HCT116 (cell line): Measurements from ENCODE around the gene FSIP1. TPM values are rescaled to one million over a fixed set of nuclear protein-coding genes. Genes with fewer than 3 reads are reported as not detected.

ENCODE experiments used
- ATAC-seq: fragments of 200-7000 bp; cut with Tn5 transposase; 2 replicates; pipeline ENCODE4 v1.9.1; 2020; ENCODE audit warnings: mild to moderate bottlenecking, moderate library complexity
- BruUV-seq: library from RNA; stranded (reverse); fragments of 400-500 nt; replicated peaks from 2 replicates; lab custom pipeline; 2021; lab: Mats Ljungman, UMichigan
- CTCF ChIA-PET: fragments of 300-600 bp; sonication (Branson Sonifier 250); formaldehyde crosslinking; loops from one replicate; lab custom pipeline; 2021; ENCODE audit warnings: antibody characterized with exemption; lab: Charles Lee
- POLR2A ChIA-PET: fragments of 300-600, 350-600 bp; sonication (Branson Sonifier 250); formaldehyde crosslinking; loops from one replicate; lab custom pipeline; 2021; ENCODE audit warnings: antibody characterized with exemption; lab: Charles Lee
- RAD21 ChIA-PET, 2 experiments: fragments of 300-600 bp; sonication (Branson Sonifier 250); formaldehyde crosslinking; loops; one replicate each; lab custom pipeline; 2023; ENCODE audit warnings: low total read pairs in 2 of 2; ENCODE audit not compliant: uncharacterized antibody in 2 of 2, unreplicated experiment in 2 of 2, low non-redundant PET in 1 of 2; lab: Charles Lee
- DNase-seq: peaks from one replicate; pipeline ENCODE4 v3.0.0-alpha.2; 2010; ENCODE audit warnings: low read depth, low spot score
- H2AFZ ChIP-seq: fragments of 200-600 bp; shearing (Covaris generic), sonication (generic); 2 replicates; pipeline ENCODE4 v1.6.1; 2017; ENCODE audit warnings: low read depth, mixed run types, mixed read lengths, antibody characterized with exemption, low read length; ENCODE audit not compliant: poor library complexity, severe bottlenecking
- H3K27ac ChIP-seq: 2 replicates; pipeline ENCODE4 v1.5.1; 2012; ENCODE audit warnings: low read depth, low read length
- H3K27me3 ChIP-seq: fragments of 200-600 bp; sonication (generic); 2 replicates; pipeline ENCODE4 v1.6.1; 2016; ENCODE audit warnings: mixed run types, low read length, mixed read lengths; ENCODE audit not compliant: insufficient read depth
- H3K36me3 ChIP-seq, 2 experiments: fragments of 200-500 bp in 1 of 2; fragments of 200-600 bp in 1 of 2; sonication (Bioruptor generic) in 1 of 2; sonication (generic) in 1 of 2; 2 replicates each; pipeline versions ENCODE4 v1.5.1 to v1.6.1; 2014 to 2016; ENCODE audit warnings: low read length in 2 of 2, inconsistent platforms in 1 of 2, mixed read lengths in 1 of 2, mixed run types in 1 of 2; ENCODE audit not compliant: insufficient read depth in 2 of 2, control insufficient read depth in 1 of 2
- H3K4me1 ChIP-seq, 2 experiments: fragments of 200-600 bp in 1 of 2; sonication (generic) in 1 of 2; 2 replicates each; pipeline versions ENCODE4 v1.5.1 to v1.6.1; 2012 to 2017; ENCODE audit warnings: low read length in 2 of 2, inconsistent platforms in 1 of 2, mild to moderate bottlenecking in 1 of 2, mixed read lengths in 1 of 2, mixed run types in 1 of 2, moderate library complexity in 1 of 2; ENCODE audit not compliant: insufficient read depth in 2 of 2, control insufficient read depth in 1 of 2
- H3K4me2 ChIP-seq: fragments of 200-600 bp; sonication (generic); 2 replicates; pipeline ENCODE4 v1.6.1; 2017; ENCODE audit warnings: mixed run types, low read length, mixed read lengths
- H3K4me3 ChIP-seq, 2 experiments: fragments of 200-600 bp in 1 of 2; sonication (generic) in 1 of 2; replicated peaks in 1 of 2; 2 replicates each; pipeline ENCODE4 v1.5.1; 2011 to 2016; ENCODE audit warnings: low read length in 2 of 2, control low read depth in 1 of 2, low read depth in 1 of 2, mild to moderate bottlenecking in 1 of 2, mixed read lengths in 1 of 2, mixed run types in 1 of 2
- H3K79me2 ChIP-seq: fragments of 200-600 bp; sonication (generic); 2 replicates; pipeline ENCODE4 v1.6.1; 2017; ENCODE audit warnings: mild to moderate bottlenecking, mixed run types, low read length, moderate library complexity, mixed read lengths; ENCODE audit not compliant: insufficient read depth
- H3K9ac ChIP-seq: fragments of 200-600 bp; sonication (generic); 2 replicates; pipeline ENCODE4 v1.6.1; 2016; ENCODE audit warnings: low read length, mixed read lengths
- H3K9me2 ChIP-seq: fragments of 200-600 bp; sonication (generic), shearing (Covaris generic); 2 replicates; pipeline ENCODE4 v1.6.1; 2017; ENCODE audit warnings: mixed run types, mild to moderate bottlenecking, moderate library complexity; ENCODE audit not compliant: insufficient read depth
- H3K9me3 ChIP-seq, 2 experiments: fragments of 200-500 bp in 1 of 2; fragments of 200-600 bp in 1 of 2; sonication (Bioruptor generic) in 1 of 2; sonication (generic) in 1 of 2; 2 replicates each; pipeline ENCODE4 v1.6.1; 2014 to 2017; ENCODE audit warnings: low read length in 2 of 2, mixed read lengths in 2 of 2, inconsistent platforms in 1 of 2, low read depth in 1 of 2, mild to moderate bottlenecking in 1 of 2, mixed run types in 1 of 2, moderate library complexity in 1 of 2; ENCODE audit not compliant: control insufficient read depth in 1 of 2, insufficient read depth in 1 of 2
- H4K20me1 ChIP-seq: fragments of 200-600 bp; sonication (generic), shearing (Covaris generic); 2 replicates; pipeline ENCODE4 v1.6.1; 2017; ENCODE audit warnings: mixed run types, mild to moderate bottlenecking, moderate library complexity; ENCODE audit not compliant: insufficient read depth
- ATF3 ChIP-seq: IDR thresholded peaks from 2 replicates; pipeline ENCODE4 v1.6.1; 2012
- CEBPB ChIP-seq: IDR thresholded peaks from 2 replicates; pipeline ENCODE4 v1.6.1; 2012; ENCODE audit warnings: low read depth
- POLR2AphosphoS5 ChIP-seq: IDR thresholded peaks from 2 replicates; pipeline ENCODE4 v1.6.1; 2011; ENCODE audit warnings: mild to moderate bottlenecking, low read depth, low read length, moderate library complexity
- RAD21 ChIP-seq: IDR thresholded peaks from 2 replicates; pipeline ENCODE4 v1.6.1; 2012; ENCODE audit warnings: low read depth, mild to moderate bottlenecking
- SIN3A ChIP-seq: IDR thresholded peaks from 2 replicates; pipeline ENCODE4 v1.6.1; 2012; ENCODE audit warnings: low read depth
- ZBTB33 ChIP-seq: IDR thresholded peaks from 2 replicates; pipeline ENCODE4 v1.6.1; 2011; ENCODE audit warnings: mild to moderate bottlenecking, low read length, moderate library complexity; ENCODE audit not compliant: insufficient replicate concordance; ENCODE audit errors: extremely low read depth
- ZFX ChIP-seq: fragments of 450-650 bp; IDR thresholded peaks from 2 replicates; pipeline ENCODE4 v1.6.1; 2017
- intact Hi-C: fragments of 100-400 bp; cut with micrococcal nuclease; formaldehyde crosslinking; loops from 2 replicates; pipeline ENCODE4 v1.10.0; 2022
- total RNA-seq: library from RNA; stranded (reverse); gene quantifications from one replicate; pipeline ENCODE4 v1.2.1, GENCODE V29; 2021; ENCODE audit not compliant: unreplicated experiment

FSIP1 gene
- total RNA-seq, 1 experiment from 2014 or later, result 0.42 TPM

GRCh38 chr15:39618063-39618823 is 164.4 kb downstream of the FSIP1 start:
- BruUV-seq, result no TSS peak
- intact Hi-C loops, result no loop called here
- no peak overlapping the region for H2AFZ ChIP-seq
- RAD21 ChIA-PET, result no interaction called here
- POLR2A ChIA-PET, result no interaction called here
- H3K79me2 ChIP-seq, result no peaks in the 10 kb centered on the region
- no peaks in the 10 kb centered on the region for H3K9me2 ChIP-seq
- DNase-seq (no peak), ATAC-seq (no peak)
- no peak overlapping the region for H3K9ac ChIP-seq
- H3K27me3 ChIP-seq, result no peaks in the 10 kb centered on the region
- peaks cover 0 to 7% of the 10 kb centered on the region in 2 experiments; a peak in 1 of 4 replicates for H3K4me1 ChIP-seq
- H3K36me3 ChIP-seq, result no peaks in the 10 kb centered on the region
- TF ChIP-seq POLR2AphosphoS5 (no peak), RAD21 (no peak), ZFX (no peak)
- no peaks in the 10 kb centered on the region for H3K9me3 ChIP-seq
- no peak overlapping the region for H3K4me3 ChIP-seq
- CTCF ChIA-PET, result no interaction called here
- no peak overlapping the region for H3K4me2 ChIP-seq
- H4K20me1 ChIP-seq, result no peaks in the 10 kb centered on the region
- H3K27ac ChIP-seq, result no peak overlapping the region

GRCh38 chr15:39616731-39617455 is 165.7 kb downstream of the FSIP1 start:
- CTCF ChIA-PET, result interaction anchor here (1.5 kb wide), 1 partner anchor 37 kb away, joined by 3 read pairs; no protein-coding TSS in a partner anchor
- no peak overlapping the region for H3K27ac ChIP-seq

More at GRCh38 chr15:39616731-39617455, 165.7 kb downstream of the FSIP1 start:
- no peaks in the 10 kb centered on the region; a peak in 1 of 4 replicates for H3K9me3 ChIP-seq
- intact Hi-C loops, result no loop called here
- no peak for ATAC-seq
- no peaks in the 10 kb centered on the region for H3K79me2 ChIP-seq
- H3K9me2 ChIP-seq, result no peaks in the 10 kb centered on the region
- no peak for TF ChIP-seq CEBPB
- no peak for TF ChIP-seq ZBTB33
- no peak for TF ChIP-seq SIN3A
- no peak for TF ChIP-seq RAD21
- no peak for TF ChIP-seq ATF3
- TF ChIP-seq, all 23 proteins: peak for 0
- no peak overlapping the region for H3K4me3 ChIP-seq
- no peak for DNase-seq
- no TSS peak for BruUV-seq
- H4K20me1 ChIP-seq, result no peaks in the 10 kb centered on the region
- no peaks in the 10 kb centered on the region for H3K36me3 ChIP-seq
- H3K4me1 ChIP-seq, result peaks cover 0 to 7% of the 10 kb centered on the region in 2 experiments; a peak in 1 of 4 replicates
- POLR2A ChIA-PET, result no interaction called here
- RAD21 ChIA-PET, result no interaction called here
- no peaks in the 10 kb centered on the region for H3K27me3 ChIP-seq
- peak overlapping the region; percentile 71 for H2AFZ ChIP-seq
- no peak overlapping the region for H3K9ac ChIP-seq
- peak overlapping the region; percentile 30 for H3K4me2 ChIP-seq
